ENCODE measurements around the gene RFX2.

RFX2 gene

GRCh38 chr19:6041991-6042481 lies 68.3 kb downstream of the RFX2 start:
- Histone ChIP-seq H3K9me3 (ENCODE audit: control insufficient read depth, insufficient read depth, low read length) (no peaks in the 10 kb centered on the region), H3K4me1 (ENCODE audit: control insufficient read depth, low read length) (peaks cover 14% of the 10 kb centered on the region), H3F3A (ENCODE audit: control insufficient read depth, insufficient read depth) (no peaks in the 10 kb centered on the region), H3K27me3 (ENCODE audit: control insufficient read depth, low read length) (peaks cover 28% of the 10 kb centered on the region), H3K79me2 (ENCODE audit: control insufficient read depth, low read length) (no peaks in the 10 kb centered on the region), H3K27ac (ENCODE audit: low read depth, low read length) (no peak overlapping the region), H3K36me3 (ENCODE audit: control insufficient read depth, low read length) (no peaks in the 10 kb centered on the region), H3K4me3 (ENCODE audit: low read length) (no peak overlapping the region), H3K4me2 (ENCODE audit: low read length) (peak overlapping the region; percentile 43), H3K9me2 (replicated peaks; ENCODE audit: control insufficient read depth, low read length) (no peaks in the 10 kb centered on the region), H4K20me1 (ENCODE audit: control insufficient read depth, insufficient read depth, low read depth, low read length) (no peaks in the 10 kb centered on the region)
- TF ChIP-seq, protein P1, sequence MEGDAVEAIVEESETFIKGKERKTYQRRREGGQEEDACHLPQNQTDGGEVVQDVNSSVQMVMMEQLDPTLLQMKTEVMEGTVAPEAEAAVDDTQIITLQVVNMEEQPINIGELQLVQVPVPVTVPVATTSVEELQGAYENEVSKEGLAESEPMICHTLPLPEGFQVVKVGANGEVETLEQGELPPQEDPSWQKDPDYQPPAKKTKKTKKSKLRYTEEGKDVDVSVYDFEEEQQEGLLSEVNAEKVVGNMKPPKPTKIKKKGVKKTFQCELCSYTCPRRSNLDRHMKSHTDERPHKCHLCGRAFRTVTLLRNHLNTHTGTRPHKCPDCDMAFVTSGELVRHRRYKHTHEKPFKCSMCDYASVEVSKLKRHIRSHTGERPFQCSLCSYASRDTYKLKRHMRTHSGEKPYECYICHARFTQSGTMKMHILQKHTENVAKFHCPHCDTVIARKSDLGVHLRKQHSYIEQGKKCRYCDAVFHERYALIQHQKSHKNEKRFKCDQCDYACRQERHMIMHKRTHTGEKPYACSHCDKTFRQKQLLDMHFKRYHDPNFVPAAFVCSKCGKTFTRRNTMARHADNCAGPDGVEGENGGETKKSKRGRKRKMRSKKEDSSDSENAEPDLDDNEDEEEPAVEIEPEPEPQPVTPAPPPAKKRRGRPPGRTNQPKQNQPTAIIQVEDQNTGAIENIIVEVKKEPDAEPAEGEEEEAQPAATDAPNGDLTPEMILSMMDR (IDR thresholded peaks at IDR 0.05; ENCODE audit: low read depth, low read length, poor library complexity, severe bottlenecking) = no peak
- no peak for TF ChIP-seq EZH2phosphoT487 (IDR thresholded peaks at IDR 0.05; ENCODE audit: borderline replicate concordance, low read length)

- Histone ChIP-seq H4K20me1 (ENCODE audit: control insufficient read depth, insufficient read depth, low read depth, low read length) (no peaks in the 10 kb centered on the region), H3K27me3 (ENCODE audit: control insufficient read depth, low read length) (peaks cover 31% of the 10 kb centered on the region), H3K4me1 (ENCODE audit: control insufficient read depth, low read length) (peaks cover 14% of the 10 kb centered on the region), H3K9me2 (replicated peaks; ENCODE audit: control insufficient read depth, low read length) (no peaks in the 10 kb centered on the region), H3K79me2 (ENCODE audit: control insufficient read depth, low read length) (no peaks in the 10 kb centered on the region), H3K4me2 (ENCODE audit: low read length) (no peak overlapping the region), H3K36me3 (ENCODE audit: control insufficient read depth, low read length) (no peaks in the 10 kb centered on the region), H3K27ac (ENCODE audit: low read depth, low read length) (no peak overlapping the region), H3F3A (ENCODE audit: control insufficient read depth, insufficient read depth) (no peaks in the 10 kb centered on the region), H3K4me3 (ENCODE audit: low read length) (no peak overlapping the region), H3K9me3 (ENCODE audit: control insufficient read depth, insufficient read depth, low read length) (no peaks in the 10 kb centered on the region)
- TF ChIP-seq EZH2phosphoT487 (IDR thresholded peaks at IDR 0.05; ENCODE audit: borderline replicate concordance, low read length) = no peak
- TF ChIP-seq, protein P1 (IDR thresholded peaks at IDR 0.05; ENCODE audit: low read depth, low read length, poor library complexity, severe bottlenecking) = no peak
Measured at GRCh38 chr19:6041071-6041470, 69.2 kb downstream of the RFX2 start.

DNA sequence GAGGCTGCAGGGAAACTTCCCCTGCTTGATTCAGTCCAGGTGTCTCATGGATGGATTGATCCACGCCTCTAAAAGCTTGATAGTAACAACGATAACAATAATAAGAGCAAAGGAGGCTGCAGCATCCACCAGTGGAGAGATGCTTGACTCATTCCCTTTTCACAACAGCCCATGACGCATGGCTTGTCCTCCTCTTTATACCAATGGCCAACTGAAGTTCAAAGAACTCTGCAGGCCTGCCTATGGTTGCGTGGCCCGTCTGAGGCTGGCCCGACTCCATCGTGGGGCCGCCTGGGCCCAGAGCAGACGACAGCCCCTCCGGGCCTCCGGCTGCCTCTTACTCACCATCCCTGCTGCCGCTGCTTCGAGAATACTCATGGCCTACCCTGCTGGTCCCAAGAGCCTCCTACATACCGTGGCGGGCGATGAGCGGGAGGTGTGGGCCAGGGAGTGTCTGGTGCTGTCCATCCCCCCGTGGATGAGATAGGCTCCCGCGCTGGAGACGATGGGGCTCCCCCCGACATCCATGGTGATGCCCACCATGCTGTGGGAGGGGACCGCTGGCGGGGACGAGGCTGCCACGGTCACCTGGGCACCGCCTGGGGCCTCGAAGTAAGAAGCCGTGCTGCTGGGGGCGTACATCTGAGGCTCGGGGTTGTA lies 70.6 kb downstream of the RFX2 start:
- no peak overlapping the region for H3K4me2 ChIP-seq (ENCODE audit: low read length)

More for the DNA sequence above, 70.6 kb downstream of the RFX2 start:
- H3K79me2 ChIP-seq (ENCODE audit: control insufficient read depth, low read length) = no peaks in the 10 kb centered on the region
- no peaks in the 10 kb centered on the region for H4K20me1 ChIP-seq (ENCODE audit: control insufficient read depth, insufficient read depth, low read depth, low read length)
- no peak for TF ChIP-seq EZH2phosphoT487 (IDR thresholded peaks at IDR 0.05; ENCODE audit: borderline replicate concordance, low read length)
- TF ChIP-seq, protein P1 (IDR thresholded peaks at IDR 0.05; ENCODE audit: low read depth, low read length, poor library complexity, severe bottlenecking) = no peak
- H3K4me1 ChIP-seq (ENCODE audit: control insufficient read depth, low read length) = peaks cover 14% of the 10 kb centered on the region
- no peak overlapping the region for H3K27ac ChIP-seq (ENCODE audit: low read depth, low read length)
- H3F3A ChIP-seq (ENCODE audit: control insufficient read depth, insufficient read depth) = no peaks in the 10 kb centered on the region
- no peak overlapping the region for H3K4me3 ChIP-seq (ENCODE audit: low read length)
- no peaks in the 10 kb centered on the region for H3K36me3 ChIP-seq (ENCODE audit: control insufficient read depth, low read length)
- no peaks in the 10 kb centered on the region for H3K9me3 ChIP-seq (ENCODE audit: control insufficient read depth, insufficient read depth, low read length)
- H3K27me3 ChIP-seq (ENCODE audit: control insufficient read depth, low read length) = peaks cover 32% of the 10 kb centered on the region
- H3K9me2 ChIP-seq (replicated peaks; ENCODE audit: control insufficient read depth, low read length) = no peaks in the 10 kb centered on the region

All from DOHH2 (cell line).